ENCODE results near the gene FMO5.
A peak's percentile ranks its signal among the peaks of the same experiment; 100 is the strongest.
"Not testable (repeated sequence)": the region's sequence is repeated elsewhere in the genome, so short reads cannot be mapped to it uniquely, and the experiment has no call there.

Gene FMO5

GRCh38 chr1:147241934-147242448, 16.9 kb upstream of the FMO5 start:
- no peak overlapping the region for H3K27ac ChIP-seq (ENCODE audit: extremely low read depth, low read depth, low read length)
- H3K36me3 ChIP-seq (ENCODE audit: control insufficient read depth in 2 of 2, insufficient read depth in 1 of 2, low read length in 2 of 2), result peaks cover 0 to 4% of the 10 kb centered on the region in 2 experiments; a peak in 1 of 3 replicates
- CTCF ChIA-PET, result interaction anchor here (0.6 to 2.9 kb wide), 12 partner anchors 10 to 155 kb away, joined by 3 to 12 read pairs (median 4); partner anchors contain the start of gene PRKAB2
- POLR2A ChIA-PET, result interaction anchor here (0.6 to 1.1 kb wide), 3 partner anchors 69 to 158 kb away, joined by 3 to 12 read pairs (median 4); partner anchors contain the start of gene PRKAB2
- TF ChIP-seq ZNF335 (tag by site-specific recombination; conservative IDR thresholded peaks at IDR 0.05) (peak; percentile 57; the same call in 1 of the 2 replicates), ZBTB17 (tag by site-specific recombination; IDR thresholded peaks at IDR 0.05) (0 out of 2 replicates have a peak, but pooled peaks have one; percentile 90), SP3 (tag by site-specific recombination; IDR thresholded peaks at IDR 0.05) (no peak), ZNF580 (tag by site-specific recombination; IDR thresholded peaks at IDR 0.05) (no peak)
- peak overlapping the region; percentile 26 for H3K4me3 ChIP-seq (ENCODE audit: low read depth, low read length)
- H3K9me3 ChIP-seq (ENCODE audit: control insufficient read depth, insufficient read depth, low read depth, low read length), result no peaks in the 10 kb centered on the region
- peaks cover 1% of the 10 kb centered on the region for H3K4me1 ChIP-seq (ENCODE audit: control insufficient read depth, insufficient read depth, low read length)

GRCh38 chr1:147240131-147240721, 15.1 kb upstream of the FMO5 start:
- POLR2A ChIA-PET; H3K27ac ChIP-seq (ENCODE audit: extremely low read depth, low read depth, low read length); H3K9me3 ChIP-seq (ENCODE audit: control insufficient read depth, insufficient read depth, low read depth, low read length); H3K36me3 ChIP-seq (ENCODE audit: control insufficient read depth in 2 of 2, insufficient read depth in 1 of 2, low read length in 2 of 2); H3K4me3 ChIP-seq (ENCODE audit: low read depth, low read length); H3K4me1 ChIP-seq (ENCODE audit: control insufficient read depth, insufficient read depth, low read length): not testable (repeated sequence)
- CTCF ChIA-PET, result interaction anchor here (0.6 kb wide), 1 partner anchor 218 kb away, joined by 4 read pairs; no protein-coding TSS in a partner anchor

- H3K36me3 ChIP-seq (ENCODE audit: control insufficient read depth in 2 of 2, insufficient read depth in 1 of 2, low read length in 2 of 2), result no peaks in the 10 kb centered on the region
- H3K4me3 ChIP-seq (ENCODE audit: low read depth, low read length), result no peak overlapping the region
- ChIA-PET POLR2A (no interaction called here), CTCF (interaction anchor here (0.6 kb wide), 1 partner anchor 219 kb away, joined by 4 read pairs; no protein-coding TSS in a partner anchor)
- TF ChIP-seq ZNF670 (tag by site-specific recombination; IDR thresholded peaks at IDR 0.05; ENCODE audit: low read depth) (no peak), HOXA7 (CRISPR knock-in tag; IDR thresholded peaks at IDR 0.05; ENCODE audit: borderline replicate concordance) (no peak), ZNF600 (tag by site-specific recombination; IDR thresholded peaks at IDR 0.05) (no peak), ZNF549 (tag by site-specific recombination; IDR thresholded peaks at IDR 0.05) (no peak), ZSCAN4 (tag by site-specific recombination; IDR thresholded peaks at IDR 0.05) (no peak), ZNF324 (tag by site-specific recombination; IDR thresholded peaks at IDR 0.05) (no peak), ZNF707 (tag by site-specific recombination; IDR thresholded peaks at IDR 0.05) (no peak), ZBTB44 (tag by site-specific recombination; IDR thresholded peaks at IDR 0.05) (no peak), SP2 (tag by site-specific recombination; IDR thresholded peaks at IDR 0.05) (no peak), ZNF677 (tag by site-specific recombination; IDR thresholded peaks at IDR 0.05) (no peak)
- H3K27ac ChIP-seq (ENCODE audit: extremely low read depth, low read depth, low read length), result no peak overlapping the region
- H3K9me3 ChIP-seq (ENCODE audit: control insufficient read depth, insufficient read depth, low read depth, low read length), result no peaks in the 10 kb centered on the region
- H3K4me1 ChIP-seq (ENCODE audit: control insufficient read depth, insufficient read depth, low read length), result no peaks in the 10 kb centered on the region
These were observed 14.0 kb upstream of the FMO5 start for GRCh38 chr1:147238925-147239820.
